Erythroblast (primary cell): ENCODE data around the gene KCNG1.

Experiments used
- GATA1 ChIP-seq: IDR thresholded peaks from 2 replicates; pipeline ENCODE4 v1.6.1; 2011; ENCODE audit warnings: low read depth, mild to moderate bottlenecking, control low read depth, low read length, moderate library complexity
- POLR2A ChIP-seq: IDR thresholded peaks from 2 replicates; pipeline ENCODE4 v1.6.1; 2011; ENCODE audit warnings: mild to moderate bottlenecking, low read length

DNA sequence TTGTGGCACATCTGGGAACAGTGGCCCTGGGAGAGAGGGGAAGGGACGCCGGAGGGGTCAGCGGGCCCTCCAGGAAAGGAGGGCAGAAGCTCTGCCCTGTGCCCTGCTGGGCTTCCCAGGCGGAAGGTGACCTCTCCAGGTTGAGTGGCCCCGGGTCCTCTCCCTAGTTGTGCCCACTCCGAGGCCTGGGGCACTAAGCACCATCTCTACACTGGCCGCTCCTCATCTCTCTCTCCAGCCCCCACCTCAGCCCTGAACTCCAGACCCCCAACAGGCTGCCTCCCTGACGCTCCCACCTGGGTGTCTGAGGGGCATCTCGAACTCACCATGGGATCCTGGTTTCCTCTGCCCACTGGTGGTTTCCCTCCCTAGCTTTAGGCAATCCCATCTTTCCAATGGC, 18.1 kb downstream of the KCNG1 start:
- TF ChIP-seq POLR2A (no peak), GATA1 (no peak)
